Peyer's patch (tissue), 4 donors: ENCODE data around the gene LMBR1.

Source experiments
- POLR2A ChIP-seq, 2 donors: fragments of 450-650 bp; IDR thresholded peaks; one replicate each; pipeline ENCODE4 v1.5.1; 2017; ENCODE audit warnings: antibody characterized with exemption in 2 of 2, mild to moderate bottlenecking in 2 of 2, moderate library complexity in 2 of 2
- TF ChIP-seq, protein P1 (sequence below), 6 experiments: fragments of 450-650 bp in 4 of 6; fragments of 200-600 bp in 2 of 6; sonication (generic) in 1 of 6; IDR thresholded peaks; one replicate each; pipeline ENCODE4 v1.5.1; 2017 to 2019; ENCODE audit warnings: antibody characterized with exemption in 6 of 6, mild to moderate bottlenecking in 3 of 6, moderate library complexity in 1 of 6

DNA sequence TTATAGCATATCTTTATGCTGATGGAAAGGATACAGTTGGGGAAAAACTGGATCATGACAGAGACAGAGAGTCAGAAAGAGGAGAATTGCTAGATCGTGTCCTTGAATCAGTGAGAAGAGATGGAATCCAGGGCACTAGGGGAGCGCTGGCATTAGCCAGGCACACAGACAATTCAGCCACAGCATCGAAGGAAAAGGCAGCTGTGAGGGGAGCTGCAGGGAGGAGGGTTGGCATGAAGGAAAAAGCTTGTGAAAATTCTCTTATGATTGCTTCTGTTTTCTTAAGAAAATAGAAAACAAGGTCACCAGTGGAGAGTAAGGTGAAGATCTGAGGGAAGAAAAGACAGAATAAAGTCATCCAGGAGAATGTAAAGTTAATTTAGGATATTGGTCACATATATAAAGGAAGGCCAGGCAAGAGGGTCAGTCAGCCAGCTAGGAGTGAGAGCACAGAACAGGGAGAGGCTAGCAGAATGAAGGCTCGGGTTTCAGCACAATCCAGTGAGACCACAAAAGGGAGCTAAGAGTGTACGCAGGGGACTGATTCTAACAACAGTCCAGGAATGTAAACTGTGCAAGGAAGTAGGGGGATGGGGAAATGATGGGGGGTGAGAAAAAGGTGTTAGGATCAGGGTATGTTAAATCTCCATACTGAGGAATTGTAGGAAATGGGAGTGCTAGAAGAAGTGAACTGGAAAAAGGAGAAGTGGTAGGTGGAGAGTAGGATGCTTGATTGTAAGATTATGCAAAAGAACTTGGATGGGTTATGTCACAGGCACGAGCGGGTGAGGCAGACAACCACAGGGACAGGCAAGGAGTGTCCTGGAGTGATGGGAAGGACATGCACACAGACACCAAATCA is 140.4 kb downstream of the LMBR1 start:
- TF ChIP-seq, protein P1, sequence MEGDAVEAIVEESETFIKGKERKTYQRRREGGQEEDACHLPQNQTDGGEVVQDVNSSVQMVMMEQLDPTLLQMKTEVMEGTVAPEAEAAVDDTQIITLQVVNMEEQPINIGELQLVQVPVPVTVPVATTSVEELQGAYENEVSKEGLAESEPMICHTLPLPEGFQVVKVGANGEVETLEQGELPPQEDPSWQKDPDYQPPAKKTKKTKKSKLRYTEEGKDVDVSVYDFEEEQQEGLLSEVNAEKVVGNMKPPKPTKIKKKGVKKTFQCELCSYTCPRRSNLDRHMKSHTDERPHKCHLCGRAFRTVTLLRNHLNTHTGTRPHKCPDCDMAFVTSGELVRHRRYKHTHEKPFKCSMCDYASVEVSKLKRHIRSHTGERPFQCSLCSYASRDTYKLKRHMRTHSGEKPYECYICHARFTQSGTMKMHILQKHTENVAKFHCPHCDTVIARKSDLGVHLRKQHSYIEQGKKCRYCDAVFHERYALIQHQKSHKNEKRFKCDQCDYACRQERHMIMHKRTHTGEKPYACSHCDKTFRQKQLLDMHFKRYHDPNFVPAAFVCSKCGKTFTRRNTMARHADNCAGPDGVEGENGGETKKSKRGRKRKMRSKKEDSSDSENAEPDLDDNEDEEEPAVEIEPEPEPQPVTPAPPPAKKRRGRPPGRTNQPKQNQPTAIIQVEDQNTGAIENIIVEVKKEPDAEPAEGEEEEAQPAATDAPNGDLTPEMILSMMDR (IDR thresholded peaks at IDR 0.05): no peak
- TF ChIP-seq POLR2A (IDR thresholded peaks at IDR 0.05): no peak
